GM21367 (cell line): ENCODE measurements around the gene MYH3.
A peak's percentile ranks its signal among the peaks of the same experiment; 100 is the strongest.
"Not testable (repeated sequence)": the region's sequence is repeated elsewhere in the genome, so short reads cannot be mapped to it uniquely, and the experiment has no call there.

Experiments used
- ATAC-seq: cut with Tn5 transposase; IDR thresholded peaks from one replicate; pipeline ENCODE4 v1.9.1; 2021; ENCODE audit not compliant: unreplicated experiment

The MYH3 gene

GRCh38 chr17:10657148-10657547 lies at the start of gene MYH3:
TSS of gene MYH3 (minus strand) at chr17:10657309. CDS start at chr17:10655064, 2,245 bp downstream.
- no peak for ATAC-seq

- ATAC-seq: no peak
Observed at GRCh38 chr17:10705727-10706126, 48.6 kb upstream of the MYH3 start.

- ATAC-seq: no peak
Observed at GRCh38 chr17:10702574-10702973, 45.5 kb upstream of the MYH3 start.

- ATAC-seq: no peak
Observed at GRCh38 chr17:10699856-10700255, 42.7 kb upstream of the MYH3 start.

- no peak for ATAC-seq
Observed at GRCh38 chr17:10698096-10698818, 41.1 kb upstream of the MYH3 start.

GRCh38 chr17:10697092-10698081 lies 40.3 kb upstream of the MYH3 start, which contains the start of the genes ADPRM and SCO1:
TSS of gene ADPRM (plus strand) at chr17:10697594. CDS start at chr17:10704927, 7,333 bp downstream.
TSS of gene SCO1 (minus strand) at chr17:10697533. CDS start at chr17:10697507, 26 bp downstream.
- ATAC-seq: peak; percentile 93

- not testable (repeated sequence) for ATAC-seq
Observed at GRCh38 chr17:10695875-10696407, 38.8 kb upstream of the MYH3 start.

- no peak for ATAC-seq
Observed at GRCh38 chr17:10687499-10687898, 30.4 kb upstream of the MYH3 start.

- ATAC-seq: no peak
Observed at GRCh38 chr17:10683853-10684252, 26.7 kb upstream of the MYH3 start.

- no peak for ATAC-seq
Observed at GRCh38 chr17:10681866-10682446, 24.8 kb upstream of the MYH3 start.

GRCh38 chr17:10674704-10675103 lies 17.6 kb upstream of the MYH3 start:
- no peak for ATAC-seq

GRCh38 chr17:10673312-10673711 lies 16.2 kb upstream of the MYH3 start:
- no peak for ATAC-seq

- ATAC-seq: no peak
Observed at GRCh38 chr17:10668775-10669174, 11.7 kb upstream of the MYH3 start.

GRCh38 chr17:10666906-10667305 lies 9.8 kb upstream of the MYH3 start:
- no peak for ATAC-seq

GRCh38 chr17:10664571-10664970 lies 7.5 kb upstream of the MYH3 start:
- ATAC-seq: no peak

- no peak for ATAC-seq
Observed at GRCh38 chr17:10663231-10663630, 6.1 kb upstream of the MYH3 start.

- no peak for ATAC-seq
Observed at GRCh38 chr17:10661437-10661836, 4.3 kb upstream of the MYH3 start.

- ATAC-seq: no peak
Observed at GRCh38 chr17:10657879-10658278, 770 bp upstream of the MYH3 start.

- no peak for ATAC-seq
Observed at GRCh38 chr17:10653987-10654386, 3.1 kb downstream of the MYH3 start.

GRCh38 chr17:10652984-10653659 lies 4.0 kb downstream of the MYH3 start:
- no peak for ATAC-seq
